KMS-11 (cell line): Measurements from ENCODE around the gene EZH2.

ENCODE experiments used
- H2AFZ ChIP-seq: fragments of 200-600 bp; sonication (generic); 2 replicates; pipeline ENCODE4 v1.6.1; 2016; ENCODE audit warnings: antibody characterized with exemption, mixed run types, low read depth
- H3K27ac ChIP-seq: fragments of 200-600 bp; sonication (generic); 2 replicates; pipeline ENCODE4 v1.6.1; 2016; ENCODE audit warnings: mild to moderate bottlenecking, mixed run types
- H3K27me3 ChIP-seq: fragments of 200-600 bp; sonication (generic); 2 replicates; pipeline ENCODE4 v1.6.1; 2017; ENCODE audit warnings: mild to moderate bottlenecking, low read depth, mixed run types, moderate library complexity; ENCODE audit not compliant: insufficient read depth
- H3K36me3 ChIP-seq: fragments of 200-600 bp; sonication (generic); 2 replicates; pipeline ENCODE4 v1.6.1; 2017; ENCODE audit warnings: mild to moderate bottlenecking, mixed run types; ENCODE audit not compliant: insufficient read depth
- H3K4me1 ChIP-seq: fragments of 200-600 bp; sonication (generic); 2 replicates; pipeline ENCODE4 v1.6.1; 2016; ENCODE audit warnings: mild to moderate bottlenecking, low read depth, mixed run types; ENCODE audit not compliant: poor library complexity, severe bottlenecking
- H3K4me2 ChIP-seq: fragments of 200-600 bp; sonication (generic); 2 replicates; pipeline ENCODE4 v1.7.0; 2016; ENCODE audit warnings: mild to moderate bottlenecking, mixed run types
- H3K4me3 ChIP-seq: fragments of 200-600 bp; sonication (generic); IDR thresholded peaks from 2 replicates; pipeline ENCODE4 v1.6.1; 2017; ENCODE audit warnings: low read depth, low read length, mixed read lengths; ENCODE audit not compliant: insufficient read depth
- H3K79me2 ChIP-seq: fragments of 200-600 bp; sonication (generic); 2 replicates; pipeline ENCODE4 v1.6.1; 2016; ENCODE audit warnings: low read depth, mixed run types; ENCODE audit not compliant: insufficient read depth
- H3K9ac ChIP-seq: fragments of 200-600 bp; sonication (generic); 2 replicates; pipeline ENCODE4 v1.6.1; 2016; ENCODE audit warnings: mild to moderate bottlenecking, mixed run types
- H4K20me1 ChIP-seq: fragments of 200-600 bp; sonication (generic); 2 replicates; pipeline ENCODE4 v1.6.1; 2016; ENCODE audit warnings: mild to moderate bottlenecking, mixed run types; ENCODE audit not compliant: insufficient read depth
- TF ChIP-seq, protein P1 (sequence below): fragments of 200-600 bp; sonication (generic); conservative IDR thresholded peaks from 2 replicates; pipeline ENCODE4 v1.6.1; 2017; ENCODE audit warnings: low read depth, mild to moderate bottlenecking, antibody characterized with exemption, low read length, moderate library complexity, mixed read lengths

The EZH2 gene

DNA sequence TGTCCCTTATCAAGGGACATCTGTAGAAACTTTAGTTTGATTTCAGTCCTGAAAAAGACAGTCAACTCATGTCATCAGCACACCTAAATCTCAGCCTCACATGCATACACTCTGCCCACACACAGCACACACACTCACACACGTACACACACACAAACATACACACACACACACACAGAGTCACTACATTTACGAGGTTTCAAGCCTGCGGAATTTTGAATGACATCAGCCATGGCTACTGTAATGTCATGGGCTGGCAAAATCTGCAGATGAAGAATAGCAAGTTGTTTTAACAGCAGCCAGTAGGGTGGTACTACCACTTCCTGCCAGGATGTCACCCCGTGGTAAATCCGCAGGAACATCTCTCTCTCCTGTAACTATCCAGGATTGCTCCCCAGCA, 37.1 kb upstream of the EZH2 start:
- no peak overlapping the region for H3K27ac ChIP-seq
- peaks cover 24% of the 10 kb centered on the region for H3K4me1 ChIP-seq
- no peak overlapping the region for H3K9ac ChIP-seq
- no peak overlapping the region for H2AFZ ChIP-seq
- H3K36me3 ChIP-seq: no peaks in the 10 kb centered on the region
- no peaks in the 10 kb centered on the region for H3K79me2 ChIP-seq
- TF ChIP-seq, protein P1, sequence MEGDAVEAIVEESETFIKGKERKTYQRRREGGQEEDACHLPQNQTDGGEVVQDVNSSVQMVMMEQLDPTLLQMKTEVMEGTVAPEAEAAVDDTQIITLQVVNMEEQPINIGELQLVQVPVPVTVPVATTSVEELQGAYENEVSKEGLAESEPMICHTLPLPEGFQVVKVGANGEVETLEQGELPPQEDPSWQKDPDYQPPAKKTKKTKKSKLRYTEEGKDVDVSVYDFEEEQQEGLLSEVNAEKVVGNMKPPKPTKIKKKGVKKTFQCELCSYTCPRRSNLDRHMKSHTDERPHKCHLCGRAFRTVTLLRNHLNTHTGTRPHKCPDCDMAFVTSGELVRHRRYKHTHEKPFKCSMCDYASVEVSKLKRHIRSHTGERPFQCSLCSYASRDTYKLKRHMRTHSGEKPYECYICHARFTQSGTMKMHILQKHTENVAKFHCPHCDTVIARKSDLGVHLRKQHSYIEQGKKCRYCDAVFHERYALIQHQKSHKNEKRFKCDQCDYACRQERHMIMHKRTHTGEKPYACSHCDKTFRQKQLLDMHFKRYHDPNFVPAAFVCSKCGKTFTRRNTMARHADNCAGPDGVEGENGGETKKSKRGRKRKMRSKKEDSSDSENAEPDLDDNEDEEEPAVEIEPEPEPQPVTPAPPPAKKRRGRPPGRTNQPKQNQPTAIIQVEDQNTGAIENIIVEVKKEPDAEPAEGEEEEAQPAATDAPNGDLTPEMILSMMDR: no peak
- H3K27me3 ChIP-seq: no peaks in the 10 kb centered on the region
- no peak overlapping the region for H3K4me2 ChIP-seq
- no peaks in the 10 kb centered on the region for H4K20me1 ChIP-seq
- H3K4me3 ChIP-seq: no peak overlapping the region

DNA sequence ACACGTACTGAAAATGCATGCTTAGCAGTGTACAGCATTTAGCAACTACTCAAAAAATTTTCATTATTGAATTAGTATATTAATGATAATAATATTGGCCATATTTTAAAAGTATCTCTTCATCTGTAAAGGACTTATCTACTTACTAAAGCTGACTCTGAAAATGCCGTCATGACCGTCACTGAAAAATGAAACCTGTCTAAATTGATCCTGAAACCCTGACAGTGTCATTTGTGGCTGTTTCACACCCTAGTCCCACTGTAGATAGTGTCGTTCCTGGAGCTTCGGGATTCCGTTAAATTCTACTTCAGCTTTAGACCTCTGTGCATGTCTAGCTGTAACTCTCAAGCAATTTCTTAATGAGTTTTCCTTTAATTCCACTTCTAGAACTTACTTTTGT, 35.8 kb upstream of the EZH2 start:
- no peaks in the 10 kb centered on the region for H3K36me3 ChIP-seq
- no peak overlapping the region for H3K9ac ChIP-seq
- TF ChIP-seq, protein P1: no peak
- no peaks in the 10 kb centered on the region for H3K27me3 ChIP-seq
- no peak overlapping the region for H3K4me3 ChIP-seq
- H3K4me2 ChIP-seq: peak overlapping the region; percentile 23
- peaks cover 23% of the 10 kb centered on the region for H3K4me1 ChIP-seq
- H3K27ac ChIP-seq: no peak overlapping the region
- H4K20me1 ChIP-seq: no peaks in the 10 kb centered on the region
- H2AFZ ChIP-seq: no peak overlapping the region
- no peaks in the 10 kb centered on the region for H3K79me2 ChIP-seq

DNA sequence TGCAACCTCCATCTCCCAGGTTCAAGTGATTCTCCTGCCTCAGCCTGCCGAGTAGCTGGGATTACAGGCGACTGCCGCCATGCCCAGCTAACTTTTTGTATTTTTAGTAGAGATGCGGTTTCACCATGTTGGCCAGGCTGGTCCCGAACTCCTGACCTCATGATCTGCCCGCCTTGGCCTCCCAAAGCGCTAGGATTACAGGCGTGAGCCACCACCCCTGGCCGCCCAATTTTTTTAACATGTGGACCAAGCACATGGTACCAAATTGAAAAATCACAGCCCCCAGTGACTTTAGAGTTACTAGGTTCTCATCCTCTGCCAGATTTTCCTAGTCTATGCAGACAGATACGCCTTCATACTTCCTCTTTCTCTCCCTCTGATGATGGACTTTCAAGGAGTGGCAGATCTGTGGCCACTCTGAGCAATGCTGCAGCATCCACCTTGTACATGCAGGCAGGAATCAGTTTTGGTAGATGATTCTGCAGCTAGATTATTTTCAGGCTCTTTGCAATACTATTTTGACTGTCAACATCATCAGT, 34.0 kb upstream of the EZH2 start:
- no peak overlapping the region for H3K9ac ChIP-seq
- no peak overlapping the region for H3K4me2 ChIP-seq
- H4K20me1 ChIP-seq: no peaks in the 10 kb centered on the region
- no peak overlapping the region for H3K27ac ChIP-seq
- H3K36me3 ChIP-seq: no peaks in the 10 kb centered on the region
- H3K79me2 ChIP-seq: no peaks in the 10 kb centered on the region
- TF ChIP-seq, protein P1: no peak
- no peak overlapping the region for H3K4me3 ChIP-seq
- H3K4me1 ChIP-seq: peaks cover 23% of the 10 kb centered on the region
- H2AFZ ChIP-seq: no peak overlapping the region
- H3K27me3 ChIP-seq: no peaks in the 10 kb centered on the region

DNA sequence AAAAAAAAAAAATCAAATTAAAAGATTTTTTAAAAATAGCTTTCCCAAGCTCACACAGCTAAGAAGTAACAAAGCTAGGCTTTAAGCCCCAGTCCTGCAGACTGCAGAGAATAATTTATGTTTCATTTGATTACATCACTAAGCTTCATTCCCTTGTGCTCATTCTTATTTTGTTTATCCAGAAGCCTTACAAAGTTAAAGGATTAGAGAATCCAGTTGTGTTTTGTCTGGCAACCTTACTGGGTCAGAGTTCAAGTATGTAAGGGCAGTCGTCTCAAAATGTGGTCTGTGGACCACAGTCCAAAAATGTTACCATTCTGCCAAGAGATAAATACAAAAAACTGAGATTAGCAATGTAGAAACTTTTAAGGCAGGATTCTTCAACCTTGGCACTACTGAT, 32.1 kb upstream of the EZH2 start:
- Histone ChIP-seq H3K27ac (no peak overlapping the region), H3K27me3 (no peaks in the 10 kb centered on the region), H3K36me3 (no peaks in the 10 kb centered on the region), H3K9ac (no peak overlapping the region), H3K4me1 (peaks cover 23% of the 10 kb centered on the region), H3K4me3 (no peak overlapping the region), H3K79me2 (no peaks in the 10 kb centered on the region), H2AFZ (no peak overlapping the region), H4K20me1 (no peaks in the 10 kb centered on the region), H3K4me2 (no peak overlapping the region)
- TF ChIP-seq, protein P1: no peak
